GM12891 (cell line): ENCODE results near the gene NUP93.

Experiments used
- POLR2A ChIP-seq: IDR thresholded peaks from 2 replicates; pipeline ENCODE4 v1.6.1; 2011; ENCODE audit warnings: low read depth, low read length, control low read depth
- SPI1 ChIP-seq: IDR thresholded peaks from 2 replicates; pipeline ENCODE4 v1.6.1; 2011; ENCODE audit warnings: low read depth, low read length, control low read depth

DNA sequence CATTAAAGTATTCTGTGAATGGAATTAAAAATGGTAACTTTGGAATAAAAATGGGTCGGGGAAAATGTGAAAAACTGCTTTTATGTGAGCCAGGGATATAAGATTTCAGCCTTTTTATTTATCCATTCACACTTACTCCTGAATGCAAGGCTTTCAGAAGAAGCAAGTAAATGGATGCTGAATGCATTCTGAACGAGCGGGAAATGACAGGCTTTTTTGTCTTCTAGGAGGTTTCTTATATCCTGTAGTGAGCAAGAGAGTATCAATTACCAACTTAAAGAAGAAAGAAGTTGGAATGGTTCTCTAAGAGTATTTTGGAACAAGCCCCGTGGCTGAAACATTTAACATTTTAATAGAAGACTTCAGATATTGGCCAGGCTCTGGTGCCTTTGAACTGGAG is 36.0 kb downstream of the NUP93 start:
- TF ChIP-seq POLR2A (no peak), SPI1 (no peak)
